Measurements from ENCODE around the gene OAF.

Gene OAF

DNA sequence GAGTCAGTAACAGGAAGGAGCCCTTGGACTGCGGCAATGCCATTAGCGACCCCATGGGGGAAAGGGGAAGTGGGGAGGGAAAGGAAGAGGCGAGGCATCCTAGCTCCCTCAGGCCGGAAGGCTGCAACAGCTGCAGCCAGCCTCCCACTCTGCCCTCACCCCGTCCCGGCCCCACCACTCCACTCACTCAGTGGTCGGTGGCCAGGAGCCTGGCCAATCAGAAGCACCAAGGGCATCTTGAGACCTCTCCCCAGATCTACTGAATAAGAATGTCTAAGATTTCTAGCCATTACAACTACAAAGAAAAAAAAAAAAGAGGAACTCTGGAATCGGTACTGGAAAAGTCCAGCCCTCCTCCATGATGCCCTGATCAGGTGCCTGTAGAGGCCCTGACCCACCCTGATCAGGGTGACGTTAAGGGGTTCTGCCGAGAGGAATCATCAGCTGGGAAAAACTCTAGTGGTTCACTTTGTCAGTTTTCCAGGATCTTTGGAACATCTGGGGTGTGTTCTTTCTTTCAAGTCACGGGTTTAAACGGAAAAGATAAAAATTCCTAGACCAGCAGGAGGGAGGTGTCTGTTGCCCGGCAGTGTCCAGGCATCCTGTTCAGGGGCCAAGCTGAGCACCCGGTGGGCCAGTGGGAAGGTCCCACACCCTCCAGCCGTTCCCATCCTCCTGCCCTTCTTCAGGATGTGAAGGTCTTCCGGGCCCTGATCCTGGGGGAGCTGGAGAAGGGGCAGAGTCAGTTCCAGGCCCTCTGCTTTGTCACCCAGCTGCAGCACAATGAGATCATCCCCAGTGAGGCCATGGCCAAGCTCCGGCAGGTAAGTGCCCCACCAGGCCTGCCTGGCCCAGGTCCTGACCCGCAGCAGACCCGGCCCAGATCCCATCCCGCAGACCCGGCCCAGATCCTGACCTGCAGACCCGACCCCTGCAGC is 14.4 kb downstream of the OAF start:
- DNase-seq = peak; percentile 89

DNA sequence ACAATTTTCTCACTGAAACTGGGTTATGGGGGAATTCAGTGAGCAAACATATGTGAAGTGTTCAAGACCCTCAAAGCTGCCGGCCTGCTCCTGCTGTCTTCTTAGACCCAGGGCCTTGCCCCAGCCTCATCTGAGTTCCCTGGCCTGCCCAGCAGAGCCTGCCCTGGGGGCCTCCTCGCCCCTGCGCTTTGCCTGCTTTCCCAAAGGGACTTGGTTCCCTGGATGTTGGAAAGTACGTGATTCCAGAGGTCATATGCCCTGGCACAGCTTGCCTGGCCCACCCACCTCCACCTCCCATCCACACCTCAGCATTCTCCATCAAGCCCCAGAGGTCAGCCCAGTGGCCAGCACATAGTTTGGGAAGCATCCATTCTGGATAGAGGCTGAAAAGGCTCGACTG is 15.4 kb downstream of the OAF start:
- DNase-seq = no peak

DNA sequence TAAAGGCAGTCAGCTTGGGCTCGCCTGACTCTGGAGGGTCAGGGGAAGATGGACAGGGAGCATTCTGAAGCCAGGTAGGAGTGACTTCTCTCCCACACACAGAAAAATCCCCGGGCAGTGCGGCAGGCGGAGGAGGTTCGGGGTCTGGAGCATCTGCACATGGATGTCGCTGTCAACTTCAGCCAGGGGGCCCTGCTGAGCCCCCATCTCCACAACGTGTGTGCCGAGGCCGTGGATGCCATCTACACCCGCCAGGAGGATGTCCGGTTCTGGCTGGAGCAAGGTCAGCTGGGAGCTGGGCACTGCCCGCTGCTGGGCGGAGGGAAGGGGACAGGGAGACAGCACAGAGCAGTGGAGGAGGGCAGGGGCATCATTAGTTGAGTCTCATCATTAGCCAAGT is 15.9 kb downstream of the OAF start:
- no peak for DNase-seq

DNA sequence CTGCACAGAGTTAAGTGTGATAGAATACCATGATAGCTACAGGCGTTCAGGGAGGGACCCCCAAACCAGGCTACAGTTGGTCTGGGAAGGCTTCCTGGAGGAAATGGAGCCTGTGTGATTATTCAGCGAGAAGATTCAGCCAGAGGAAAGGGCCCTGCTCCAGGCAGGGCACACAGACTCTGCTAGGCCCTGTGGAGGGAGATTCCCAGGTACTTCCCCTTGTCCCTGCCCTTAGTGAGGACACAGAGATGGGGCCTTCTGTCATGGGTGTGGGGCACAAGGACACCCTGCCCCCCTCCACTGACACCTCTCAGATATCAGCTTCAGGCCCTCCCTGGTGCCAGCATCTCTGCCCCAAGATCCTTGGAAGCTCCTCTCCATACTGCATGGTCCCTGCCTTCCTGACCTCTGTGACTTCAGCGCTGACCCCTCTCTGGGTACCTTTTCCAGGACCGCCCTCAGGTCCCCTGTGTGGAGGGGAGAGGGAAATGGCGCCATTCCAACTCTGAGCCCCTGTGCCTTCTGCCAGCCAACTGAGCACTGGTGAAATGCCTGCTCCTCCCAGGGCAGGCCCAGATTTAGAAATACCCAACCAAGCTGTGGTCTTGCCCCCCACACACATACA is 16.5 kb downstream of the OAF start:
- DNase-seq = no peak

DNA sequence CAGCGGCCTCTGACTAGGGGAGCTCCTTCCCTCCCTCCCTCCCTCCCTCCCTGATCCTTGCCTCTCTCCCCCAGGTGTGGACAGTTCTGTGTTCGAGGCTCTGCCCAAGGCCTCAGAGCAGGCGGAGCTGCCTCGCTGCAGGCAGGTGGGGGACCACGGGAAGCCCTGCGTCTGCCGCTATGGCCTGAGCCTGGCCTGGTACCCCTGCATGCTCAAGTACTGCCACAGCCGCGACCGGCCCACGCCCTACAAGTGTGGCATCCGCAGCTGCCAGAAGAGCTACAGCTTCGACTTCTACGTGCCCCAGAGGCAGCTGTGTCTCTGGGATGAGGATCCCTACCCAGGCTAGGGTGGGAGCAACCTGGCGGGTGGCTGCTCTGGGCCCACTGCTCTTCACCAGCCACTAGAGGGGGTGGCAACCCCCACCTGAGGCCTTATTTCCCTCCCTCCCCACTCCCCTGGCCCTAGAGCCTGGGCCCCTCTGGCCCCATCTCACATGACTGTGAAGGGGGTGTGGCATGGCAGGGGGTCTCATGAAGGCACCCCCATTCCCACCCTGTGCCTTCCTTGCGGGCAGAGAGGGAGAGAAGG is 18.1 kb downstream of the OAF start:
- no peak for DNase-seq

DNA sequence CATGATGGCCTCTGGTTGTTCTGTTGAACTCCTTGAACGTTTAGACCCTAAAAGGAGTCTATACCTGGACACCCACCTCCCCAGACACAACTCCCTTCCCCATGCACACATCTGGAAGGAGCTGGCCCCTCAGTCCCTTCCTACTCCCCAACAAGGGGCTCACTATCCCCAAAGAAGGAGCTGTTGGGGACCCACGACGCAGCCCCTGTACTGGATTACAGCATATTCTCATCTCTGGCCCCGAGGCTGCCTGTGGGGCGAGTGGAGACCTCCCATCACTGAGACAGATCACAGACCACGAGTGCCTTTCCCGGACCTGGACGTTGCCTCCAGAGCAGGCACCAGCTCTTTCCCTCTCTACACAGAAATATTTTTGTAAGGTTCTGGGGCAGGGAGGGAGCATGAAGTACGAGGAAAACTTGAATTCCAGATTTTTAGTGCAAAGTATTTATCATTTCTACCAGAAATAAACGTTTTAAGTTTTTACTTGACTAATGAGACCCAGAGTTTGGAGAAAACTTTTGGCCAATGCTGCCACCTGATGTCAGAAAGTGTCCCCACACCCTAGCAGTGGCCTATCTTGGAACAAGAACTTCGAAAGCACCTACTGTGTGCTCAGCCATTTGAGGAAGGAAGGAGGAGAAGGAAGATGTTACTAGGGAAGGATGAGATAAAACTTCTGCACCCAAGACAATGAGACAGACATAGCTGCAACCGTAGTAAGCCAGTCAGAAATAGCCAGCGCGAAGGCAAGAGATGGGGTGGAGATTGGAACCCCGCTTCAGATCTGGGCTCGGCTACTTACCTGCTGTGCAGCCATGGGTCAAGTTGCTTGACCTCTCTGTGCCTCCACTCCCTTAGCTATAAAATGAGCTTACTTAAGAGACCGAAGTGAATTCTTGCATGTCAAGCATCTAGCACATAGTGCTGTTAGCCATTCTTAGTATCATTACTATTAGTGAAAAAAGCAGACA is 18.9 kb downstream of the OAF start:
- peak; percentile 67 for DNase-seq

DNA sequence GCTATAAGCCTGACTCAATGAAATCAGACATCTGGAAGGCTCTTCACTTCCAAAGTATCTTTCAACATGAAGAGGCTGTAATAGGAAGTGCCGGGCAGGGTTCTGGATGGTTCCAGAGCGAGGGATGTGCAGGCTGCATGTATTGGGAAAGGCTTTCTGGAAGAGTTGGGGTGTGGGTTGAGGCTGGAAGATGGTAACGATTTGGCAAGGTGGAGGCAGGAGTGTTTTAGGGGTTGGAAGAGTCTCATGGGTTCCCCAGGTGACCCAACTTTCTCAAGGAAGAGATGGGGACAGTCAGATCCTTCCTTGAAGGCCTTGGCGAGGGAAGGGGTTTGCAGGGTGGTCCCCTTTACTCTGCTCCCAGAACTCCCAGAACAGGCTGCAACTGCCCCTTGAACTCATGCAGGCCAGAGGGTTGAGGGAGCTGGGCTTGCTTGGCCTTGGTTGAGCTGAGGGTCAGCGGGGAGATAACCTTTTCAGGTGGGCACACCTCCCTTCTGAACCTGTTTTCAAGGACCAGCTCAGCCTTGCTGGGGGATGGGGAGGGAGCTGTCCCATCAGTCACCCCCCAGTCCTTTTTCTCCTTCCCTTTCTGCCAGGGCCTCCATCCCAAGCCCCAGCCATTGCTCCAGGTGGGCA is 19.7 kb downstream of the OAF start:
- no peak for DNase-seq

DNA sequence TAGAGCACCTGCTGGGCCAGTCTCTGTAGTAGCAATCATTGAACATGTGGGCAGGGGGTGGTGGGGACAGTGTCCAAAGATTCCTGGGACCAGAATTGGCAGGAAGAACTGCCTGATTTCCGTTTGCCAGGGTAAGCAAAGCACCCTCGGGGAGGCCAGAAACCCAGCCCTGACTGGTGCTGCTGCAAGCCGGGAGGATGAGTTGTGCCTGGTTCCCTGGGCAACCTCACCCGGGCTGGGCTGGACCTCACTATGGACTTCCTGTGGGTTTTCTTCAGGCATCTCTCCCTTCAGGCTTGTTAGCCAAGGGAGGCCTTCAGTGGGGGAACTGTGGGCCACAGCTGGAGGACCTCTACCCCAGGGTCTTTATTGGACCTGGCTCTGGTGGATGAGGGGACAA is 21.1 kb downstream of the OAF start:
- DNase-seq = no peak

DNA sequence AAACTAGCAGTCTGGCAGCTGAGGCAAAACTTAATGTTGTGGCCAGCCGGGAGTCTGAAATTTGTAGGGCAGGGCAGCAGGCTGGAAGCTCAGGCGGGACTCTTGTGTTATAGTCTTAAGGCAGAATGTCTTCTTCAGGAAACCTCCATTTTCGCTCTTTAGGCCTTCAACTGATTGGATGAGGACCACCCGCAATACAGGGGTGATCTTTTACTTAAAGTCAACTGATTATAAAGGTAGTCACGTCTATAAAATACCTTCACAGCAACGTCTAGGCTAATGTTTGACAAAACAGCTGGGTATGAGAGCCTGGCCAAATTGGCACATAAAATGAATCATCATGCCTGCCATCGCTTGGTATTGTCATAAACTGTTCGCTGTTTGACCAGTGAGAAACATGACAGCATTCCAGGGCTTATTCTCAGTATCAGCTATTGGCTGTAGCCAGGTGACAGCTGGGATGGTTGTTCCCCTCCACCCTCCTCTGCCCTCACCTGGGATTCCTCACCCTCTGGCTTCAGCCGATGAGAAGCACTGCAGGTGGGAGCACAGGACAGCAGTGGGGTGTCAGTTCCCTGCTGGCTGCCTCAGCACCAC is 22.5 kb downstream of the OAF start:
- no peak for DNase-seq

DNA sequence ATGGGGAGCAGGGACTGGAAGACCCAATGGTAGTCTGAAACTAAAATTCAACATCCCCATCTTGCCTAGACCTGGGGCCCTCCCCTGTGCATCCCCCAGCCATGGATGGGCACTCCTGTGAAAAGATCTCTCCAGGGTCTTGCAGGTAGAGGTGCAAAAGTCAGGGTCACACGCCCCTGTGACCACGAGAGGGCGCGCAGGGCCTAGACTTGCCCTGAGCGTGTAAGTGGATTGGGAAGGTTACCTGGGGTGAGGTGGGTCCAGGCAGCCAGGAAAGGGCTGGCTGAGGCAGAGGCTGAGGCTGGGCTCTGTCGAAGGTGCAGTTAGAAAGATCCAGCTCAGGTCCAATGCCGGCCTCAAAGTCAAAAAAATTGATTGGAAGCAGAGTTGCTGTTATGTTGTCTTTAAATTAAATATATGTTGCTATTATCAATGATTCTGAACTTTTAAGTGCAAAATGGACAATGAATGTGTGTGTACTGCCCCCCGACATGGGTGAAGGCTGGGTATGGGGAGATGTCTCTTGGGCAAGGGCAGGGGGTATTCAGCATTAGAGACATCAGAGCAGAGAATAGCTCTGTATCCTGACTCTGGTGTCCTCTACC is 24.3 kb downstream of the OAF start:
- peak; percentile 68 for DNase-seq

DNA sequence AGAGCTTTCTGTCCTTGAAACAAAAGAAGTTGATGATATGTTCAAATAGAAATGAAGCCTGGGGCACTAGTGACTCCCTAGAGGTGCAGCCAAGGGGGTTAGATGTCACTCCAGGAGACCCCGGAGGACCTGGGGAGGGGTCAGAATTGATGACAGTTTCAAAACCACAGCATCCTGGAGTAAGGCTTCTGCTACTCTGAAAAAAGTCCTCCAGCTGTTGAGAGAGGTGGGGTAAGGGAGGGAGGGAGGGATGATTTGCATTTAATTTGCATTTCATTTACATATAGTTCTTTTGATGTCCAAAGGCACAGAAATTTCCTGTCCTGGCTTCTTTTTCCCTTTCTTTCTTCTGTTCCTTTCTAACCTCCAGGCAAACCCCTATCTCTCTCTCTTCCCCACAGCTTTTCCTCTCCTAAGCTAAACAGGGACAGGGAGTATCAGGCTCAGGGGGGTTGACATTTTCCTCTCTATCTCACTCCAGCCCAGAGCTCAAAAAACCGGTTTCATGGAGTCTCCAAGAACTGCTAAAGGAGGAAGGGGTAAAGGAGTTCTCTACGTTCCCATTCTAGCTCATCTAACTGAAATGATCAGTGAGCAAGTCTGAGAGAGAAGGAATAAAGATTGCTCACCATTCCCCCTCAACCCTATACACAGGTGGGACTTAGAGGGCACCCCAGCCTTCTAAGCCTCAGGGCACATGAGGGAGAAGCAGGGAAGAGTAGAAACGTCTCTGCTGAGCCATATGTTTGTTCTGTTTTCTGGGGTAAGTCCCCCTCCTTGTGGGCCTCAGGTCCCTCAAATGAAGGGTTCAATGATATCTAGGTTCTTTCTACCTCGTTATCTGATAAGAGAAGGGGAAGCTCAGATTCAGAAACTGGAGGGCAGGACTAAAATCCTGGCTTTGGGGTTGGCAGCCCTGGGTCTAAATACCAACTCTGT is 25.6 kb downstream of the OAF start:
- DNase-seq = peak; percentile 50

DNA sequence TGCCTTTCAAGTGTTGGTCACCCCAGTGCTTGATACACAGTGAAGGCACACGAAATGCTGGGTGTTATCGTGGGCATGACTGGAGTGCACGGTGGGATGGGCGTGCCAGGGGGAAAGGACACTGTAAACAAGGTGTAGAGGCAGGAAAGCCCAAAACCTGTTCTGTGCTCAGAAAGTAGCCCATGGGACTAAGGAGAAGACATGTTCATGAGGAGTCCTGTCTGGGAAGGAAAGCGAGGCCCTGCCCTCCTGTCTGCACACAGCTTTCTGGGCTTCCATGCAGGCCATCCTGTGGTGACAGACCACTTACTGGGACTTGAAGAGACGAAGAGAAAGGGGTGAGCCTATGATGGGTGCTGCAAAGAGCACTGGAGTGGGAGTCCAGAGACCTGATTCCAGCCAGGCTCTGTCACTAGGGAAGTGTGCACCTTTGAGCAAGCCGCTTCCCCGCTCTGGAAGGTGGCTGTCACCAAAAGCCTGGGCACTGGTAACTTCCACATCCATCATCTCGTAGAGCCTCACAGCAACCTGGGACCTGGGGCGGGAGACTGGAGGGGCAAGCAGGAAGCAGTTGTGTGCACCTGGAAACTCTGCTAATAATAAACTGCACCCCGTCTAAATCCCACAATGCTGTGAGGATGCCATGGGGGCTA is 28.3 kb downstream of the OAF start:
- no peak for DNase-seq

DNA sequence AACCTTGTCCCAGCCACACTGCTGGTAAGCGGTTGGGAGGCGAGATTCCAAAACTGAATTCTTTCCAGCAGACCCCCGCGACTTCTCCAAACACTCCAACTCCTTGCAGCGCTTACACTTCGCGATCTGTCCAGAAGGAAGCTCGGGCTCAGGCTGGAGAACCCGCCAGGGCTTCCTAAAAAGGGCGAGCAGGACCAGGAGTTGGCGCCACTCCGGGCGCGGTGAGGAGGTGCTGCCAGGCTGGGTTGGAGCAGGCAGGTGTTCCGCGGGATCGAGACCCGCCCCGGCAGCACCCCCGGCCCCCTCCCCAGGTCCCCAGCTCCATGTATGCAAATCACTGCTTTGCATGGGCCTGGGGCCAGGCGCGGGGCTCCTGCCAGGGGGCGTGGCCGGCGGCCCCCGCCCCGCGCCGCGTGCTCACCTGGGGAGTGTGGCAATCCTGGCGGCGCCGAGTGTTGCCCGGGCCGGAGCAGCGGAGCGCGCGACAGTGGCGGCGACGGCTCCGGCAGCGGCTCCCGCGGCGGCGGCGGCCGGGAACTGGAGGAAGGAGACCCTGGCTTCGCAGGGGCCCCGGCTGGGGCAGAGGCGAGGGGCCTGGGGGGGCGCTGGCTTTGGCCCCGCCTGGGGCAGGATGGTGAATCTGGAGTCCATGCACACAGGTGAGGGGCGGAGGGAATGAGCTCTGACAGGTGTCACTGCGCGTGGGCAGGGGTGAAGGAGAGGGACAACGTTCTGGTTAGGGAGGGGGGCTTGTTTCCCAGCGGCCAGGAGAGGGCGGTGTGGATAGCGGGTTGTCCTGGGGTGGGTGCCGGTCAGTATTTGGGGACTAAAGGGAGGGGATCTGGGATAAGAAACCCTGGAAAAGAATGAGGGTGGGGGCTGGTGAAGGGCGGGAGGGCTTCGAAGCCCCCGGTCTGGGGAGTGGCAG is 29.1 kb downstream of the OAF start, which contains the start of gene POU2F3:
TSS of gene POU2F3 (plus strand) at position 428 of the 928 bp plus-strand sequence. CDS start at position 632, 204 bp downstream.
- DNase-seq = no peak

DNA sequence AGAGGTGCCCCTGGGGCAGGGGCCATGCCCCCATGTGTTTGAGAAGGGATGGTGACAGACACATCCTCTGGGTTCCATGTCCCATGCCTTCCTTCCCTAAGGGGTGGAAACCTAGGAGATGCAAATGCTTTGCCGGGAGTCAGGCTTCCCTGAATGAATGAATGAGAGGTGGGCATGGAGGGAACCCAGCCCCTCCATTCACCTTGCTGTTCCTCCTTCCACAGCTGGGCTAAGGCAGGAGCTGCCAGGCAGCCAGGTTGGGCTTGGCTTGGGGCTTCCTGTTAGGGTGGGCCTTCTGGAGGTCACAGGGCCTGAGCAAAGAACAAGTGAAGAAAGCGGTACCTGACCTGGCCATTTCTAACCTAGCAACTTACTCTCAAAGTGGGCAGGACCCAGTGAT is 30.0 kb downstream of the OAF start:
- no peak for DNase-seq

DNA sequence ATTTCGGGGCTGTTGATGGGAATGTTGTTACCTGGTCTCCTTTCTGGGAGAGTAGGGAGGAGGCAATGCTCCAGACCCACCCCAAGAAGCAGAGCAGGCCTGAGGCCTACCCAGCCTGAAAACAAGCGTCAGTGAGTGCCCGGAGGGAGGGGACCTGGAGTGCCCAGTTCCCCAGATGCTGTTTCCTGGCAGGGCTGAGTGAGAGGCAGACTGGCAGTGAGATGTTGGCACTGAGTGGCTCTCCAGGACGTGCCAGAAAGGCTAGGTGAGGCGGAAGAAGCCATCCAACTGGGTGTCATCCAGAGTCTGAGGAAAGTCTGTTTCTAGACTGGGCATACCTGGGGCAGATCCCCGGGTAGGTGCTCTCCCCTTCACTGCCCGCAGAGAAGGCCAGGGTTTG is 30.4 kb downstream of the OAF start:
- no peak for DNase-seq

DNA sequence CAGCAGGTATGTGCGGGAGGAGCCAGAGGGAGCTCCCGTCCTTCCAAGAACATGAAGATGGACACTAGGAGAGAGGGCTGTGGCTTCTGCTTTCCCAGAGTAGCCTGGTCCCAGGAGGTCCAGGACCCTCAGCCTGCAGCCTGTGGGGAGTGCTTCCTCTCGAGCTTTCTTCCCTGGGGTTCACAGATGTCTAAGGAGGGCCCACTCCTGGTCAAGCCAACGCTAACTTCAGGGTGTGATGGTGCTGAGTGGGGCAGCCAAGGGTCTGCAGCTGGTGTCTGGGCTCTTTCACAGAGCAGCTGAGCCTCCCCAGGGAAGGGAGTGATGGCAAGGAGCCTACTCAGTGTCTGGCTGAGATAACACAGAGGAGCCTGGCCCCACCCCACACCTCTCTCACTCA is 32.4 kb downstream of the OAF start:
- no peak for DNase-seq

DNA sequence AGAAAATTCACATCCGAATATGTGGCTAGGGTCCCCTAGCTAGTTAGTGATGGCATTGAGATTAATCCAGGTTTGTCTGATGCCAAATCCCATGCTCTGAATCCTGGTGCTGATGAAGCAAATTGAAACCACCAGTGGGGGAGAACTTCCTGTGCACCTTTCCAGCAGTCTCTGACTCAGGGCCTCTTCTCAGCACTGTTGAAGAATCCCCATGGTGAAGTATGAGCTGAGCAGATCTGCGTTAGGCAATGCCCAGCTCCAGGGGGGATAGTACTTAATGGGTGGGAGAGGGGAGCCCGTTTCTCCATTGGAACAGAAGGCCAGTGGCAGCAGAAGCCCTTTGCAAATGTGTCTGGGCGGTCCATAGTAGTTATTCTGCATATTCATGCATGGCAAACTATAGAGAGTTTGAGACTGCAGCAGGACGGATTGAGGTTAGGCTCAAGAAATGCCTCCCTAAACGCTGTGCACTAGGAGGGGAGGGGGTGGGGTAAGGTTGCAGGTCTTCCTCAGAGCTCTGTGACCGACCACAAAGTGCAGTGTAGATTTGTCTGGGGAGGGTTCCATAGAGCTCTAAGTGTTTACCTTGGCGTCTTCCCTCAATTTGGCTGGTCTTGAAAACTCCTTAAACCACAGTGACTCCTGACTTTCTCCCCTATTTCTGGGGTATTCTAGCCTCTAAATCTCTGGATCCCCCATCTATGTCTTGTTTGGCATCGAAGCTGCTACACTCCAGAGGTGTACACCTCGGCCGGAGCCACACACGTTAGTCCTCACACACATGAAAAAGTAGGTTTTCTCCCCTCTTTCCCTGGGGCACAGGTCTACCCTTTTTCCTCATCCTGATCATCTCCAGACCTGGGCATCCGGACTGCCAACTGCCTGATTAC is 33.9 kb downstream of the OAF start:
- DNase-seq = no peak
